ENCODE results near the gene BPIFA1.

GRCh38 chr20:33191484-33191883, 44.3 kb upstream of the BPIFA1 start:
- TF ChIP-seq CTCF (conservative IDR thresholded peaks at IDR 0.05 in 1 of 2, IDR thresholded peaks at IDR 0.05 in 1 of 2; ENCODE audit: low read depth in 1 of 2, low read length in 2 of 2) (no peak), EZH2 (IDR thresholded peaks at IDR 0.05; ENCODE audit: low read length, missing control alignments) (no peak)

Data from fibroblast of lung (primary cell).